COLO829 (cell line): ENCODE measurements around the gene CARMIL1.

Experiments used
- DNase-seq: peaks from one replicate; pipeline ENCODE4 v3.0.0; 2012; ENCODE audit warnings: low spot score

The CARMIL1 gene

DNA sequence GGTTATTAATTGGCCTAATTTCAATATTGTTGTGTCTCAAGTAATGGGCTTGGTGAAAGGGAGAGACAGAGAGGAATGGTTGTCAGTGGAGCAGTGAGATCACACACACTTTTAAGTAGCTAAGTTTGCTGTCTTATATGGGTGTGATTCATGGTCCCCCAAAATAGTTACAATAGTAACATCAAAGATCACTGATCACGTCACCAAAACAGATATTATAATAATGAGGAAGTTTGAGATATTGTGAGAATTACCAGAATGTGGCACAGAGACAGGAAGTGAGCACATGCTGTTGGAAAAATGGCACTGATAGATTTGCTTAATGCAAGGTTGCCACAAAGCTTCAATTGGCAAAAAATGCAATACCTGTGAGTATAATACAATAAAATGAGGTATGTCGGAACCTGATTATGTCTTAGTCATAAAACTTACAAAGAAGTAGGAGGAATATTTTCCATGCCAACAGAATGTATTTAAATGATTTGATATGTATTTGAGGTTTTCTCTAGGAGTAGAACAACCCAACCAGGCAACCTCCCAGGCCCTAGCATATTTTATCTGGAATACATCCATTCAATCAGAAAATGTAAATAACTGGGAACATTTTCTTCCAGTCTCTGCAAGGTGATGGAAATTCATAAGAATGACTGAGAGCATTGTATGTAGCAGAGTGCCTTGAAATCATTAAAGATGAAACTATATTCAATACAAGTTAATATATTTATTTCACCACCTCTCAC is 167.8 kb downstream of the CARMIL1 start:
- DNase-seq: no peak

DNA sequence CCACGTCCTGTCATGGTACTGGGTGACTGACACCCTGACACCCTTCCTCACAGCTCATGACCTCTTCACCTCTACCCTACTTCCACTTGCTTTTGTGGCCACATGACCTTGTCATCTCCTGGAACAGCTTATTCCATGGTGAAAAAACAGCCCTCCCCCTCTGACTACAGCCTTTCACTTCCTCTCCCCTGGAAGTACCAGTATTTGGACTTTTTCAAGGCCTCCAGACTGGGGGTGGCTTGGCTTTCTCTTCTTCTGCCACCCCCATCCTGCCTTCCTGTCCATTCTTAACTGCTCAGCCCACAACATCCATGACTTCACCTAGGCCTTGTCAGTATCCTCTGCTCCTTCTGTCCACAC is 168.4 kb downstream of the CARMIL1 start:
- no peak for DNase-seq

DNA sequence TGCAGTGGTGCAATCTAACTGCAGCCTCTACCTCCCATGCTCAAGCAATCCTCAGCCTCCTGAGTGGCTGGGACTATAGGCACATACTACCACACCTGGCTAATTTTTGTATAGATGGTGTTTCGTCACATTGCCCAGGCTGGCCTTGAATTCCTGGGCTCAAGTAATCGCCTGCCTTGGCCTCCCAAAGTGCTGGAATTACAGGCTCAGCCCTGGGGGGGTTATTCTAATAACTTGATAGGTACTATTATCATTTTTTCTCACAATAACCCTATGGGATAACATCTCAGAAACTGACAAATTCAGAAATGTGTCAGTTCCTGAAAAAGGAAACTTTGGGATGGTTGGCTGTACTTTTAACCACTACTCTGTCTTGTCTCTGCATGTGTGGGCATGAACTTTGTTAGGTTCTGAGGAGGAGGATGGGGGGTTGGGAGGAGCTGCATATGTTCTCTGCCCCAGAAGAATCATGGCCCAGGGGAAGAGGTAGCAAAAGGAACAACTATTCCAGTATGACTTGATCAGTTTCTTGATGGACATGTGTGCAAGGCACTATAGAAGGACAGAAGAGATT is 169.9 kb downstream of the CARMIL1 start:
- no peak for DNase-seq

DNA sequence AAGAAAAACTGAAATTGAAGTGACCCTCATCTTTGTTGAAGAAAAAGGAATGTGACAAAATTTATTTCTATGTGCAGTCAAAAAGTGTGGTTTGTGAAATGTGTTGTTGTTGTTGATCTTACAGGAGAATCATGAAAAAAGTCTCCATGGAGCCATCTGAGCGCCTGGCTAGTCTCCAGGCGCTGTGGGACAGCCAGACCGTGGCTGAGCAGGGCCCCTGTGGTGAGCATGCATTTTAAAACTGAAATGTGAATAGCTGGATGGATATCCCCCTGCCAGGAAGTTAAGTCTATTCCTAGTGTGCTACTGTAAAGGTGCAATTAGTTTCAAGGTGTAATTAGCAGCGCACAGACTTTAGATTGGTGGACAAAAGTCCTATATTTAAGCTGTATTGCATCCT is 170.6 kb downstream of the CARMIL1 start:
- DNase-seq: no peak

DNA sequence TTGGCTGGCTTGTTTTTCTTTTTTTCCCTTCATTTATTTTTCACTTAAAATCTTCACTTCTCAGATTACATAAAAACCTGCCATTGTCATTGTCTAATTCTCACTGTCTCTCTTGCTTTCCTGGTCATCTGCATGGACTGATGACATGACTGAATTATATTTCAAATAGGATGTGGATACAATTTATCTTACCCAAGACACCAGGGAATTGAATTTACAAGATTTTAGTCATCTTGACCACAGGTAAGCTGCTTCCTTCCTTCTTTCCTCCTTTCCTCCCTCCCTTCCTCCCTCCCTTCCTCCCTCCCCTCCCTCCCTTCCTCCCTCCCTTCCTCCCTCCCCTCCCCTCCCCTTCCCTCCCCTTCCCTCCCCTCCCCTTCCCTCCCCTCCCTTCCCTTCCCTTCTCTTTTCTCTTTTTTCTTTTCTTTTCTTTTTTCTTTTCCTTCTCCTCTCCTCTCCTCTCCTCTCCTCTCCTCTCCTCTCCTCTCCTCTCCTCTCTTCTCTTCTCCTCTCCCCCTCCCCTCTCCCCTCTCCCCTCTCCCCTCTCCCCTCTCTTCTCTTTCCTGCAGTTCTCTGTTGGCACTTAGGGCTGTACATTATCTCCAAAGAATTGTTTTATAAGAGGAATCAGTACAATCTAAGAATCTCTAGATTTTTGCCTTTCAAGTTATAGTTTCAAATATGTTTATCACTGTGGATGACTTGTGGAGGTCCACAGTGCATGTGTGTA is 171.5 kb downstream of the CARMIL1 start:
- no peak for DNase-seq

- no peak for DNase-seq
These were observed 172.9 kb downstream of the CARMIL1 start for GRCh38 chr6:25452031-25452430.

DNA sequence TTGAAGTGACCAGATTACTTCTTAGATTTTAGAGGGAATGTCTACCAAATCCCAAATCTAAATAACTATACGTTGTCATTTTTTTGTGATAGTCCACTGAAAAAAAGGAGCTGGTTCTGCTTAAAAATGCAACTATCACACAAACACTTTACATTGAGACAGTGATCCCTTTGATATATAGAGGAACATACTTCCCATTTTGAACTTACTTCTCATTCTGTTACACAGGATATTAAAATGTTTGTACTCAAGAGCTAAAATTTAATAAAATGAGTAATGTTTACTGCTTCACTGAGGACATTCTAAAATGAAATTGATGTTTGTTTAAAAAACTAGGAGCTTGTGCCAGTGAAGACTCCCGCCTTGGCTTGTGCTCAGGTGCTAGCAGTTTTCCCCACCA is 174.1 kb downstream of the CARMIL1 start:
- DNase-seq: no peak

DNA sequence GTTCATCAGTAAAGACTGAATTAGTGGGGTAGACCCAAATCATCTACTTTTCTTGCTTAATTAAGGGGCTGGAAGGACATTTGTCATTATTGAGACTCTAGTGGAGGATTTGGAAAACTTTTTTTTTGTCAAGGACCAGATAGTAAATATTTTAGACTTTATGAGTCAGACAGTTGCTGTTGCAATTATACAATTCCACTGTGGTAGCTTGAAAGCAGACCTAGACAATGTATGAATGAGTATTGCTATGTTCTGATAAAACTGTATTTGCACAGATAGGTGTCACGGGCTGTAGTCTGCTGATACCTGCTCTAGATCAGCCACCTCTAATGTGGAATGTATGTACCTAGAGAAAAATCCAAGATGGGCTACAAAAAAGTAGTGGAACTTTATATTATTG is 175.0 kb downstream of the CARMIL1 start:
- DNase-seq: no peak

DNA sequence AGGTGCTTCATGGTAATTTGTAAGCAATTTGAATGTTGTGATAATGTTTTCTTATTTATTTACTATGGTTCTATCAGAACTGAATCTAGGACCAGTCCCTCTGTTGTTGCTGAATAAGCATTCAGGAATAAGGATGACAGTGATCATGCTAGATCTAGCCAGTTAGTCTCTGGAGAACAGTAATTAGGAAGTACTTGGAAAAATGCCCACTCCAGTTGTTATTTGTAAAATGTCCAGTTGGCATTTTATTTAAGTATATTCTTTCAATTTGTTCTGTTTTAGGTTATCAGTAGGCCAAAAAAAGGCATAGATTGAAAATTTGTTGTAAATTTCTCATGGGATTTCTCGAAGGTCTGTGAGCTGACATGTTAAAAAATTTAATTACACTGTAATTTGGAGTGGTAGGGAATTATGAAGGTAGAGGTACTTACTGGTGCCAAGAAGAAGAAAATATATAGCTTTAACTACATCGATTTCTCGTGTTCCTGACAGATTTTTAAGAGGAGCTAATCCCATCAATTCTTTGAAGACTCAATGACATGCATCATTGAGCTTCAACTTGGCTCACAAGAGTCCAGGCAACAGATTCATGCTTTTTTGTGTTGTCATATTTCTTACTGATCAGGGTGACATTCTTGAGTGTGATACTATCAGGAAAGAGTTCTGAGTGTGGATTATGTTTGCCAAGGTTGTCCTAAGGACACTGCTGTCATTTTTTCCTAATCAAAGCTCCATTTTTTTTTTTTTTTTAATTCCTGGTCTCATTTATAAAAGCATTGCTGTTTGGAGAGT is 177.3 kb downstream of the CARMIL1 start:
- DNase-seq: no peak

DNA sequence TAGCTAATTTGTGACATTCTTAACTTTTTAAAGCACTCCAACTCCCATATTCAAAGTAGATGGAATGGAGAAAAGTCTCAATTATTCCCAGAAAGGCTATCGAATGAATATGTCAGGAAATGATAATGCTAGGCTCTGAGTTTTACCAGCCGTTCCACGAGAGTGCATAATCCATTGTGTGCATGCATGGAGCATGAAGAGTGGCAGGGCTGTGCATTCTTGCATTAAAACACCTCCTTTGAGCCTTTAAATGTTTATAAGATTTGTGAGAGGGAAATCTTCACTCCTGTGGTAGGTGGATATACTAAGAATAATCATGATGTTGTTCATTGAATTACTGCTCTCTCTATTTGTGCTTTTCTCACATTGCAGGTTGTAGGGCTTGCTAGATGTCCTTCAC is 178.3 kb downstream of the CARMIL1 start:
- no peak for DNase-seq

DNA sequence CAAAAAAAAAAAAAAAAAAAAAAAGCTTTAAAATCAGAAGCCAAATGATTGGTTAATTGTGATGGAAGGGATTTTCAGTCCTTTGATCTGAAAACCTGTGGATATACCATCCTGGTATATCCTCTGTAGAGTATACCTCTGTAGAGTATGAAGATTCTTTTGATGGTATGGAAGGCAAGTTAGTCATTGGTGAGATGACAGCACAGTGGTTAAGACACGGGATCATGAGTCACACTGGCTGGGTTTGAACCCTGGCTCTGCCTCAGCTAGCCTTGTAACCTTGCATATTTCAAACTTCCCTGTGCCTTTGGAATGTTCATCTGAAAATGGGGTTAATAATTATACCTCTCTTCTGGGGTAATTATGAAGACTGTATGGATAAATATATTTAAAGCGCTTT is 179.3 kb downstream of the CARMIL1 start:
- DNase-seq: peak; percentile 55

- DNase-seq: no peak
These were observed 183.2 kb downstream of the CARMIL1 start for GRCh38 chr6:25462235-25462897.

- no peak for DNase-seq
These were observed 184.3 kb downstream of the CARMIL1 start for GRCh38 chr6:25463441-25463840.

DNA sequence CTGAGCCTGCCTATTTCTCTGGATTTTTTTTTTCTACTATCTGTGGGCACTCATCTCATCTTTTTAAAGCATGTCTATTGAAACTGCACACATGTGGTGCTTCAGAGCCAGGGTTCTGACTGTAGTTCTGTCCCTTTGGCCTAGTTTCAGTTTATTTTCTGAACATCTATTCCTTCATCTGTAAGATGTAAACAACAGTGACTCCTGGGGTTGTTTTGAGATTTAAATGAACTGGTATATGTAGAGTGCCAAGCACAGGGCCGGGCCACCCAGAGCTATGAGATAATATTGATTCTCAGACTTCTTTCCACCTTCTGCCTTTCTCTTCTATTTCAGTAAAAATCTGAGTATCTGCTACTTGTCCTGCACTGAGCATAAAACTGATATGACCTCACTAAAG is 185.1 kb downstream of the CARMIL1 start:
- no peak for DNase-seq

GRCh38 chr6:25465941-25466340 is 186.8 kb downstream of the CARMIL1 start:
- DNase-seq: no peak

- DNase-seq: no peak
These were observed 189.7 kb downstream of the CARMIL1 start for GRCh38 chr6:25468881-25469280.

- no peak for DNase-seq
These were observed 190.7 kb downstream of the CARMIL1 start for GRCh38 chr6:25469797-25470388.

DNA sequence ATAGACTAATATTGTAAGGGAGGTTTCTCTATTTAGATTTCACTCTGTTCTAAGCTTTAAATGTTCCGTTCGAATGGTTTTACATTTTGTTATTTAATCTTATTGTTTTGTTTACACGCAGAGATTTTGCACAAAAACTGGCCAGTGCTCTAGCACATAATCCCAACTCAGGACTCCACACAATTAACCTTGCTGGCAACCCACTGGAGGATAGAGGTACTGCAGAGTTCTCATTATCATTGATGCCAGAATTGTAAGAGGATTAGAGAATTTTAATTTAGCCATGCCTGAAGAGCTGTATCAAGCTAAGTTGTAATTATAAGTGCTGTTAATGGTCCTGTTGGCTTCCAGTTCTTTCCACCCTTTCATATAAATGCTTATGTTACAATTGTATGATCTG is 193.1 kb downstream of the CARMIL1 start:
- DNase-seq: no peak

- DNase-seq: no peak
These were observed 193.7 kb downstream of the CARMIL1 start for GRCh38 chr6:25472906-25473305.

- DNase-seq: no peak
These were observed 194.3 kb downstream of the CARMIL1 start for GRCh38 chr6:25473447-25473846.

DNA sequence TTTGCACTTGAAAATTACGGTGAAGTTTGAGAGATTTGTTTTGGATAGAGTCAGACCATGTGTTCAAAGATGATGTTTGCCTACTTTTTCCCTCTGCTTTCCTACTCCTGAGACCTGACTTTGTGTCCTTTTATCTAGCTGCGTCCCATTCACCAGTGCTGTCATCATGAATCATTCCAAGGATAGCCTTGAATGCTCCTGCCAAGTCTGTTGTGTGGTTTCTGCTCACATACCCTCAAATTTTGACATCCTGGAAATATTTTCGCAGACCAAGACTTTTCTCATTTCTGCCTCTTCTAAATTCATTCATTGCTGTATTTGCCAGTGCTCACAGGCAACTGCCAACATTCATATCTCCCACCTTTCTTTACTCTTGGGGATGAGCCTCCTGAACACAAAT is 197.0 kb downstream of the CARMIL1 start:
- DNase-seq: no peak
